ENCODE measurements around the gene PDE4B.

GRCh38 chr1:65788762-65789161, 3.9 kb upstream of the PDE4B start:
- TF ChIP-seq CTCF (IDR thresholded peaks at IDR 0.05) = no peak
- no peak for TF ChIP-seq EP300 (IDR thresholded peaks at IDR 0.05)
- TF ChIP-seq POLR2A (IDR thresholded peaks at IDR 0.05) = no peak
